ENCODE data around the gene KCP. TPM values are rescaled to one million over a fixed set of nuclear protein-coding genes. Genes with fewer than 3 reads are reported as not detected.

Gene KCP
- total and polyA plus RNA-seq, 9 donors = 0.05 to 1.8 (median 0.20) TPM; not detected in 4

- Histone ChIP-seq H3K4me1 (ENCODE audit: insufficient read depth) (no peaks in the 10 kb centered on the region), H3K27ac (no peak overlapping the region), H3K4me3 (no peak overlapping the region), H3K27me3 (no peaks in the 10 kb centered on the region), H3K36me3 (no peaks in the 10 kb centered on the region), H3K9me3 (no peaks in the 10 kb centered on the region)
- intact Hi-C loops (cut with DNase I) = no loop called here
- TF ChIP-seq, protein P1, sequence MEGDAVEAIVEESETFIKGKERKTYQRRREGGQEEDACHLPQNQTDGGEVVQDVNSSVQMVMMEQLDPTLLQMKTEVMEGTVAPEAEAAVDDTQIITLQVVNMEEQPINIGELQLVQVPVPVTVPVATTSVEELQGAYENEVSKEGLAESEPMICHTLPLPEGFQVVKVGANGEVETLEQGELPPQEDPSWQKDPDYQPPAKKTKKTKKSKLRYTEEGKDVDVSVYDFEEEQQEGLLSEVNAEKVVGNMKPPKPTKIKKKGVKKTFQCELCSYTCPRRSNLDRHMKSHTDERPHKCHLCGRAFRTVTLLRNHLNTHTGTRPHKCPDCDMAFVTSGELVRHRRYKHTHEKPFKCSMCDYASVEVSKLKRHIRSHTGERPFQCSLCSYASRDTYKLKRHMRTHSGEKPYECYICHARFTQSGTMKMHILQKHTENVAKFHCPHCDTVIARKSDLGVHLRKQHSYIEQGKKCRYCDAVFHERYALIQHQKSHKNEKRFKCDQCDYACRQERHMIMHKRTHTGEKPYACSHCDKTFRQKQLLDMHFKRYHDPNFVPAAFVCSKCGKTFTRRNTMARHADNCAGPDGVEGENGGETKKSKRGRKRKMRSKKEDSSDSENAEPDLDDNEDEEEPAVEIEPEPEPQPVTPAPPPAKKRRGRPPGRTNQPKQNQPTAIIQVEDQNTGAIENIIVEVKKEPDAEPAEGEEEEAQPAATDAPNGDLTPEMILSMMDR (IDR thresholded peaks at IDR 0.05) = no peak
- no peak for TF ChIP-seq POLR2A (IDR thresholded peaks at IDR 0.05)
- 60 to 62% (median 61%) methylated on average over 7 of the region's 7 CpGs for WGBS, 3 donors
- no peak for DNase-seq
Observed at GRCh38 chr7:128939075-128939860, 28.8 kb upstream of the KCP start.

GRCh38 chr7:128938544-128939074 lies 28.1 kb upstream of the KCP start:
- Histone ChIP-seq H3K27ac (no peak overlapping the region), H3K9me3 (no peaks in the 10 kb centered on the region), H3K4me1 (ENCODE audit: insufficient read depth) (no peaks in the 10 kb centered on the region), H3K27me3 (no peaks in the 10 kb centered on the region), H3K4me3 (peak overlapping the region; percentile 40), H3K36me3 (no peaks in the 10 kb centered on the region)
- 1 to 4% (median 2%) methylated on average over 25 to 30 of the region's 30 CpGs for WGBS, 3 donors
- DNase-seq = no peak
- TF ChIP-seq EP300 (IDR thresholded peaks at IDR 0.05) = no peak
- TF ChIP-seq, protein P1 (IDR thresholded peaks at IDR 0.05) = no peak
- no peak for TF ChIP-seq POLR2A (IDR thresholded peaks at IDR 0.05)
- intact Hi-C loops (cut with DNase I) = no loop called here

- intact Hi-C loops (cut with DNase I) = no loop called here
- Histone ChIP-seq H3K9me3 (no peaks in the 10 kb centered on the region), H3K27ac (no peak within 1 kb of the TSS), H3K27me3 (no peaks in the 10 kb centered on the region), H3K4me3 (peak within 1 kb of the TSS; percentile 40), H3K36me3 (no peaks in the 10 kb centered on the region), H3K4me1 (ENCODE audit: insufficient read depth) (no peaks in the 10 kb centered on the region)
- WGBS, 3 donors = 1 to 3% (median 2%) methylated on average over 48 to 80 of the region's 83 CpGs
- no peak for DNase-seq
- TF ChIP-seq, protein P1 (IDR thresholded peaks at IDR 0.05) = no peak
- no peak for TF ChIP-seq EP300 (IDR thresholded peaks at IDR 0.05)
- TF ChIP-seq POLR2A (IDR thresholded peaks at IDR 0.05) = no peak
Observed at GRCh38 chr7:128937647-128938543, 27.4 kb upstream of the KCP start, which contains the start of gene IRF5. TSS of gene IRF5 (plus strand) at chr7:128937927. CDS start at chr7:128942082, 4,155 bp downstream.

DNA sequence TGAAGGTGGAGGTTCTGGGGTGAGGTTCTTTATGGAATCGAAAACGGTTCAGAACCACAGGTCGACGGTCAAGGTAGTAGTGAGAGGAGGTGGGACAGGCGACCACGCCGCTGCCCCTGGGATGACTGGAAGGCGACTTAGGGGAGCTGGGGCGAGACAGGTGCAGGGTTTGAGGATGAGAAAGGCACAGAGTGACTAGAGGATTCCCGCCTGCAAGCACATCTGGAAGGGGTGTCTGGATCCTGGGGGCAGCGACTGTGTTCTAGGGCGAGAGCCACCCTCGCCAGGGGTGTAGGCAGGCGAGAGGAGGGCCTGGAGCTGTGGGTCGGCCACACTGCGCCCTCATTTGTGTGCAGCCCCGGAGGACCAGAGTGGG lies 26.8 kb upstream of the KCP start:
- Histone ChIP-seq H3K4me1 (ENCODE audit: insufficient read depth) (no peaks in the 10 kb centered on the region), H3K9me3 (no peaks in the 10 kb centered on the region), H3K27ac (no peak overlapping the region), H3K36me3 (no peaks in the 10 kb centered on the region), H3K27me3 (no peaks in the 10 kb centered on the region), H3K4me3 (no peak overlapping the region)
- no peak for DNase-seq
- TF ChIP-seq, protein P1 (IDR thresholded peaks at IDR 0.05) = no peak
- TF ChIP-seq POLR2A (IDR thresholded peaks at IDR 0.05) (no peak), EP300 (IDR thresholded peaks at IDR 0.05) (no peak)
- intact Hi-C loops (cut with DNase I) = no loop called here
- WGBS, 3 donors = 56 to 59% (median 58%) methylated on average over 17 of the region's 17 CpGs

Measured in ovary (tissue), 9 donors.